Caco-2 (cell line): ENCODE measurements around the gene BLNK. TPM values are rescaled to one million over a fixed set of nuclear protein-coding genes. Genes with fewer than 3 reads are reported as not detected.

Source experiments
- BruUV-seq: library from RNA; stranded (reverse); fragments of 400-500 nt; replicated peaks from 2 replicates; lab custom pipeline; 2021; lab: Mats Ljungman, UMichigan
- CTCF ChIA-PET: fragments of 300-600 bp; sonication (Branson Sonifier 250); formaldehyde crosslinking; loops from one replicate; lab custom pipeline; 2022; ENCODE audit warnings: antibody characterized with exemption; lab: Charles Lee
- POLR2A ChIA-PET: fragments of 300-600 bp; sonication (Branson Sonifier 250); formaldehyde crosslinking; loops from one replicate; lab custom pipeline; 2022; ENCODE audit warnings: antibody characterized with exemption; lab: Charles Lee
- DNase-seq, 2 experiments: peaks; one replicate each; pipeline versions ENCODE4 v3.0.0 to v3.0.0-alpha.2; 2020 to 2022
- H3K27me3 ChIP-seq: replicated peaks from 2 replicates; pipeline ENCODE4 v1.6.0; 2011; ENCODE audit warnings: low read length; ENCODE audit not compliant: control insufficient read depth, insufficient read depth
- H3K36me3 ChIP-seq: 2 replicates; pipeline ENCODE4 v1.5.1; 2011; ENCODE audit warnings: low read length; ENCODE audit not compliant: control insufficient read depth, insufficient read depth
- H3K4me1 ChIP-seq: fragments of 250-450 bp; sonication (Bioruptor Pico); 2 replicates; pipeline ENCODE4 v1.5.1; 2020; ENCODE audit warnings: mild to moderate bottlenecking
- H3K4me3 ChIP-seq: 2 replicates; pipeline ENCODE4 v1.5.1; 2011; ENCODE audit warnings: low read depth, mild to moderate bottlenecking, control low read depth, low read length
- H3K9me3 ChIP-seq: fragments of 250-450 bp; sonication (Bioruptor Pico); 2 replicates; pipeline ENCODE4 v1.5.1; 2020; ENCODE audit warnings: mild to moderate bottlenecking, moderate library complexity
- H3K27ac Mint-ChIP-seq: one replicate; pipeline ENCODE4 v1.8.0; 2022; ENCODE audit warnings: mixed read lengths; ENCODE audit not compliant: unreplicated experiment
- H3K27me3 Mint-ChIP-seq: one replicate; pipeline ENCODE4 v1.8.0; 2022; ENCODE audit warnings: mixed read lengths; ENCODE audit not compliant: insufficient read depth, unreplicated experiment
- H3K36me3 Mint-ChIP-seq: one replicate; pipeline ENCODE4 v1.8.0; 2022; ENCODE audit warnings: mild to moderate bottlenecking, mixed read lengths; ENCODE audit not compliant: insufficient read depth, unreplicated experiment
- H3K4me1 Mint-ChIP-seq: one replicate; pipeline ENCODE4 v1.8.0; 2022; ENCODE audit warnings: low read depth, mixed read lengths; ENCODE audit not compliant: unreplicated experiment
- H3K4me3 Mint-ChIP-seq: one replicate; pipeline ENCODE4 v1.8.0; 2022; ENCODE audit warnings: mild to moderate bottlenecking, moderate library complexity, mixed read lengths; ENCODE audit not compliant: unreplicated experiment
- H3K9me3 Mint-ChIP-seq: one replicate; pipeline ENCODE4 v1.8.0; 2022; ENCODE audit warnings: mixed read lengths; ENCODE audit not compliant: unreplicated experiment
- intact Hi-C: fragments of 100-400 bp; cut with micrococcal nuclease; formaldehyde crosslinking; loops from one replicate; pipeline ENCODE4 v1.10.0; 2022; ENCODE audit not compliant: unreplicated experiment
- total RNA-seq: library from RNA; stranded (reverse); gene quantifications from 2 replicates; pipeline ENCODE4 v1.2.3, GENCODE V29; 2022
- TF ChIP-seq, protein P1 (sequence below), 2 experiments: fragments of 200-600 bp in 1 of 2; IDR thresholded peaks; 1 replicate in 1 of 2; 2 replicates in 1 of 2; pipeline versions ENCODE4 v1.5.1 to v1.8.0; 2011 to 2022; ENCODE audit warnings: antibody characterized with exemption in 1 of 2, control low read depth in 1 of 2, inconsistent platforms in 1 of 2, low read depth in 1 of 2, low read length in 1 of 2, mild to moderate bottlenecking in 1 of 2, moderate library complexity in 1 of 2; ENCODE audit not compliant: insufficient read depth in 1 of 2, severe bottlenecking in 1 of 2, unreplicated experiment in 1 of 2

BLNK gene
- total RNA-seq, 1 experiment from 2014 or later, result 0.36 TPM

GRCh38 chr10:96260014-96260413 is 11.4 kb downstream of the BLNK start:
- intact Hi-C loops, result no loop called here
- no peak overlapping the region for H3K4me3 ChIP-seq
- Mint-ChIP-seq H3K27ac (no peak overlapping the region), H3K36me3 (no peaks in the 10 kb centered on the region), H3K9me3 (no peaks in the 10 kb centered on the region), H3K4me1 (no peaks in the 10 kb centered on the region), H3K27me3 (no peaks in the 10 kb centered on the region), H3K4me3 (no peak overlapping the region)
- 0 out of 2 replicates have a peak, but pooled peaks cover 3% of the 10 kb centered on the region for H3K4me1 ChIP-seq
- no peak for DNase-seq
- no peaks in the 10 kb centered on the region for H3K9me3 ChIP-seq
- CTCF ChIA-PET, result no interaction called here
- POLR2A ChIA-PET, result no interaction called here
- H3K36me3 ChIP-seq, result no peaks in the 10 kb centered on the region
- TF ChIP-seq, protein P1, sequence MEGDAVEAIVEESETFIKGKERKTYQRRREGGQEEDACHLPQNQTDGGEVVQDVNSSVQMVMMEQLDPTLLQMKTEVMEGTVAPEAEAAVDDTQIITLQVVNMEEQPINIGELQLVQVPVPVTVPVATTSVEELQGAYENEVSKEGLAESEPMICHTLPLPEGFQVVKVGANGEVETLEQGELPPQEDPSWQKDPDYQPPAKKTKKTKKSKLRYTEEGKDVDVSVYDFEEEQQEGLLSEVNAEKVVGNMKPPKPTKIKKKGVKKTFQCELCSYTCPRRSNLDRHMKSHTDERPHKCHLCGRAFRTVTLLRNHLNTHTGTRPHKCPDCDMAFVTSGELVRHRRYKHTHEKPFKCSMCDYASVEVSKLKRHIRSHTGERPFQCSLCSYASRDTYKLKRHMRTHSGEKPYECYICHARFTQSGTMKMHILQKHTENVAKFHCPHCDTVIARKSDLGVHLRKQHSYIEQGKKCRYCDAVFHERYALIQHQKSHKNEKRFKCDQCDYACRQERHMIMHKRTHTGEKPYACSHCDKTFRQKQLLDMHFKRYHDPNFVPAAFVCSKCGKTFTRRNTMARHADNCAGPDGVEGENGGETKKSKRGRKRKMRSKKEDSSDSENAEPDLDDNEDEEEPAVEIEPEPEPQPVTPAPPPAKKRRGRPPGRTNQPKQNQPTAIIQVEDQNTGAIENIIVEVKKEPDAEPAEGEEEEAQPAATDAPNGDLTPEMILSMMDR (IDR thresholded peaks at IDR 0.05; ENCODE audit: insufficient read depth in 1 of 2, low read depth in 1 of 2, low read length in 1 of 2, severe bottlenecking in 1 of 2, unreplicated experiment in 1 of 2), result no peak
- no peaks in the 10 kb centered on the region for H3K27me3 ChIP-seq
- BruUV-seq, result no TSS peak

DNA sequence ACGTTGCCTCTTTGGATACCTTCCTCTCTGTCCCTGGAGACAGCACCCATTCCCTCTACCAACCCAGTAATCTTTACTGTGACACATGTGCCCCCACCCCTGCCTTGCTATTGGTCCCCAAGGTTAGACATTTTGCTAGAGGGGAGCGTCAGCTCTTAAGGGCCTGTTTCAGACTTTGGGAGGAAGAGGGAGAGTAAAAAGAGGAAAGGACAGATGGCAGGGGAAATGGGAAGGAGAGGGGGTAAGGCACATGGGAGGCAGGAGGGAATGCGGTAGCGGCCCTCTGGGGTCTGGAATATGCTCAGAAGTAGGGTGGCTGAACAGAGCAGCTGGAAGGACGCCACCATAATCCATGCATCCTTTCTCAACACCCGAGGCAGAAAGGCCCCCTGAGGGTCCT is 12.2 kb downstream of the BLNK start:
- Histone ChIP-seq H3K27me3 (no peaks in the 10 kb centered on the region), H3K4me1 (0 out of 2 replicates have a peak, but pooled peaks cover 3% of the 10 kb centered on the region), H3K9me3 (no peaks in the 10 kb centered on the region), H3K4me3 (no peak overlapping the region), H3K36me3 (no peaks in the 10 kb centered on the region)
- H3K36me3 Mint-ChIP-seq, result no peaks in the 10 kb centered on the region
- TF ChIP-seq, protein P1 (IDR thresholded peaks at IDR 0.05; ENCODE audit: insufficient read depth in 1 of 2, low read depth in 1 of 2, low read length in 1 of 2, severe bottlenecking in 1 of 2, unreplicated experiment in 1 of 2), result no peak
- H3K4me1 Mint-ChIP-seq, result no peaks in the 10 kb centered on the region
- H3K27ac Mint-ChIP-seq, result no peak overlapping the region
- H3K9me3 Mint-ChIP-seq, result no peaks in the 10 kb centered on the region
- CTCF ChIA-PET, result interaction anchor here (0.6 kb wide), 1 partner anchor 29 kb away, joined by 4 read pairs; no protein-coding TSS in a partner anchor
- H3K27me3 Mint-ChIP-seq, result no peaks in the 10 kb centered on the region
- no peak overlapping the region for H3K4me3 Mint-ChIP-seq
- no peak for DNase-seq
- no TSS peak for BruUV-seq
- intact Hi-C loops, result no loop called here
- POLR2A ChIA-PET, result no interaction called here

DNA sequence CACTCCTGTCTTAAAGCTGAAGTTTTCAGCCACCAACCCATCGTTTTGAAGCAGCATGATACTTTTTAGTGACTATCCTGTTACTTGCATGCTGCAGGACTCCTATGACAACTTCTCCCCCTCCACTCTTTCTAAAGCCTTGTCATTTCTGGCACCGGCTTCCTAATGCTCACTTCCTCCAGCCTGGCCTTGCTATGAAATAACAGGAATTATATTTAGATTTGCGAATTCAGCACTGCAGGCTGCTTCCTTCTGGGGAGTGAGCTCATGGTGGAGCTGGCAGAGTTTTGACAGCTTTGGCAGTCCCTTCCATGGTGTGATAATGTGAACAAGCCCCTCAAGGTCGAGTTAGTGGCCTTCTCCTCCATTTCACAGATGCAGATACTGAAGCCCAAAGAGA is 13.4 kb downstream of the BLNK start:
- Mint-ChIP-seq H3K9me3 (no peaks in the 10 kb centered on the region), H3K36me3 (no peaks in the 10 kb centered on the region), H3K27me3 (no peaks in the 10 kb centered on the region), H3K4me3 (no peak overlapping the region), H3K27ac (no peak overlapping the region), H3K4me1 (no peaks in the 10 kb centered on the region)
- BruUV-seq, result no TSS peak
- POLR2A ChIA-PET, result no interaction called here
- H3K4me3 ChIP-seq, result no peak overlapping the region
- H3K4me1 ChIP-seq, result 0 out of 2 replicates have a peak, but pooled peaks cover 3% of the 10 kb centered on the region
- no peaks in the 10 kb centered on the region for H3K27me3 ChIP-seq
- TF ChIP-seq, protein P1 (IDR thresholded peaks at IDR 0.05; ENCODE audit: insufficient read depth in 1 of 2, low read depth in 1 of 2, low read length in 1 of 2, severe bottlenecking in 1 of 2, unreplicated experiment in 1 of 2), result no peak
- DNase-seq, result no peak
- H3K36me3 ChIP-seq, result no peaks in the 10 kb centered on the region
- CTCF ChIA-PET, result interaction anchor here (0.6 kb wide), 1 partner anchor 28 kb away, joined by 4 read pairs; no protein-coding TSS in a partner anchor
- intact Hi-C loops, result no loop called here
- H3K9me3 ChIP-seq, result no peaks in the 10 kb centered on the region
